Measurements from ENCODE around the gene NOM1. TPM values are rescaled to one million over a fixed set of nuclear protein-coding genes. Genes with fewer than 3 reads are reported as not detected.
A peak's percentile ranks its signal among the peaks of the same experiment; 100 is the strongest.

NOM1 gene
- total RNA-seq, 1 donor from 2014 or later: 13.0 TPM

DNA sequence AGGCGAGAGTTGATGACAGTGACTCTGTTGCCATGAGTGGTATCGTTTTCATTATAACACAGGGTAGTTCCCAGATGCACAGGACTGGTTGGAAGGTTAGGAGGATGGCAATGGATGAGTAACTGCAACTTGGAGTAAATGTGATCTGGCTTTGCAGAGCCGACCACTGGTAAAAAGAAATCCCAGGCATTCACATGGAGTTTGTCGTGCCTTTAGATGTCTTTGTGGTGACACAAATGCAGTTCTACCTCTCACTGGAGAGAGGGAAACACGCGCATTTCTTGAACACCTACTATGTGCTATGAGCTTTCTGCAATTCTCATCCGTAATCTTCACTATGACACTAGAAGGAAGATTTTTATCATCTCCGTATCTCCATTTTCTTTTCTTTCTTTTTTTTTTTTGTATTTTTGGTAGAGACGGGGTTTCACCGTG, 62.6 kb downstream of the NOM1 start:
- DNase-seq (ENCODE audit: low spot score): no peak
- intact Hi-C loops (cut with DNase I): no loop called here

DNA sequence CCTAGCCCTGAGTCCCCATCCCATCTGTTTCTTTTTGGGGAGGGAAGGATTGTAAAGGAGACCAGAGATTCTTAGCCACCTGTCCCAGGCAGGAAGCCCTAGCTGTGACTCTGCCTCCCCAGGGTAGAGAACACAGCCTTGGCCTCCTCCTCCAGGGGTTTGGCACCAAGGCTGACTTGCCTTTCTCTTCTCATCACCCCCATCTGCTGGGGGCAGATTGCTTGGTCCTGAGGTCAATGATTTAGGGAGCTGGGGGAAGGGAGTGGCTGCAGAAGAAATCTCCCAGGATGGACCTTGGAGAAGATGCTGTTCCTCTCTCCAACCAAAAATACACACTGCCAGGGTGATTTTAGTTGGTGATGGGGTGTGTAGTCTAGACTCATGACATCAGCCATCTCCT, 63.6 kb downstream of the NOM1 start:
- DNase-seq (ENCODE audit: low spot score): no peak
- intact Hi-C loops (cut with DNase I): no loop called here

DNA sequence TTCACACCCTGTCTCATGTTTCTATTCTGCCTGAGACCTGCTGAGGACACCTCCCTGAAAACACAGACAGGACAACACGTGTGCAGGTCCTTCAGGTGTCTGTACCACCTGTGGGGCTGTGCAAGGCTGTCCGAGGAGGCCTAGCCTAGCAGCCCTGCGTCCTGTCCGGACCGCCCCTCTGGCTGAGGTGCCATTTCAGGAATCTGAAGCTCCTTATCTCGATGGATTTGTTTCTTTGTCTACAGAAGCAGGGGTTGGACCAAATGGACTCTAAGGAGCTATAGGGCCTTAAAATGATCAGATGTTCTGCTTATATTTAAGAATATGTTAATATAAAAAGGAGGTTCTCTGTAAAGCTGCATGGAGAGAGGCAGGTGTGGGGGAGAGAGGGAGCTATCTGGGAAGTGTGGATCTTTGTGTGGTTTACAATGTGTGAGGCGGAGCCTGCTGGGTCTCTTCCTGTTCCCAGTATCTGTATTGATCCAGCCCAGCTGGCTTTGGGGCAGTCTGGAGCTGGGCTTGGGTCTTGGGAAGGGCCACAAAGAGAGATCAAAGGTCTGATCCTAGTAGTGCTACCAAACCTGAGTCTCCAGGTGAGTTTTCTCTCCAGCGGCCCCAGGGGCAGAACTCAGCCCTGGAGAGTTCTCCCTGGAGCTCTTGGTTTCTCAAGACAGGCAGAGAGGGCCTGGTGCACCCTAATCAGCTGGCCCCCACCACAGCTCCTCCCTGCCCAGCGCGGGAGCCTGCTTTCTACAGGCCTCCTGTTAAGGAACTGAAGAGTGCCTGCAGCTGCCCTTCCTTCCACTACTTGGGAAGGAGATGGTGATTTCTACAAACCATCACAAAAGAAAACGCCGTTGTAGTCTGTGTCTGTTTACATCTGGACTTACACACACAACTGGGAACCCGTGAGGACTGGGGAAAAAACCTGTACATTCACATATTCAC, 64.4 kb downstream of the NOM1 start:
- intact Hi-C loops (cut with DNase I): no loop called here

DNA sequence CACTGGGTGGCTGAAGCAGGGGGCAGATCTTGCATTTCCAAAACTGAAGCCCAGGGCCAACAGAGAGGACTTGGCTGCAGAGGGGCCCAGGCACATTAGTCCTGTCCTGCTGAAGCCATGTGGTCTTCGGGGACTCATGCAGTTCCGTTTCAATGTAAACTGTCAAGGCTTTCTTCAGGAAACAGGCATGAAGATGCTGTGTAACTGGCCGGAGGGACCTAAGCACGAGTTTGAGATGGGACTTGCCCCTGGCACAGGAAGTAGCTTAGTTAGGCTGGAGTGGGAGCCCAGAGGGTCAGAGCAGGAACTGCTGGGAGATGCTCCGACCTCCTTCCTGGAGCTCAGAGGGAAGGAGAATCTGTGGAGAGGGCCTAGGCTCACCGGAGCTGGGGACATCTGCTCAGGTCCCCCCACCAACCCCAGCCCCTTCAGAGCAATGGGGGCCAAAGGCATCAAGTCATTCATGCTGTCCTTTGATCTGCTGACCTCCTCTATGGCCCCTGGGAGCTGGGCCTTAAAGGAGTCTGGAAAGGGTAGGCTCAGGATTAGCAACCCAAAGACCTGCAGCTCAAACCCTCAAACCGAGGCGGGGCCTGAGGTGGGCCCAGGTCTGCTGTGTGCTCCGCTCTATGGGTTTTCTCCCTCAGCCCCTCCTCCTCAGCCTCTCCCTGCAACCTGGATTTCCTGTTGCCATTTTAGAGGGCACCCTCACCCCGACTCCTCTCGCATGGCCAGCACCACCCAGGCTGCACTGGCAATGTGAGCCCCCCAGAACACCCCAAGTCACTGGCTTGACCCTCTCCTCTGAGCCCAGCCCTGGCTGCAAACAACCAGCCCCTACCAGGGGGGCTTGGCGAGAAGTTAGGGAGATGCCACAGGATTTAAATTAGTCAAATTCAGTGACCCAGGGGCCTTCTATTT, 65.4 kb downstream of the NOM1 start:
- no peak for DNase-seq (ENCODE audit: low spot score)
- intact Hi-C loops (cut with DNase I): no loop called here

More for the DNA sequence above, 64.4 kb downstream of the NOM1 start:
- no peak for DNase-seq (ENCODE audit: low spot score)

DNA sequence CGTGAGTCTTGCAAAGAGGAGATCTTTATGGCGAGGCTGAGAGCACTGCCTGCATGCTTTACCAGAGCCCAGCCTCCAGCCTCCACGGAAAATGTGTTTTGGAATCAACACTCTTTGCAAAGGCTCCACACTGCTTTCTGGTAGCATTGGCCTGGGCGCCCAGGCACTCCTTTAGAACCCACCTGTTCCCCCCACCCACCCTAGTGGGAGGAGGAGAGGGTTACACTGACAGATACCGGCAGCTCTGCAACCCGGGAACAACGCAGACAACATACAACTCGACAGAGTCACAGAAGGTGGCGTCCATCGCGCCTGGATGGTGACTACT, 66.5 kb downstream of the NOM1 start:
- no peak for DNase-seq (ENCODE audit: low spot score)
- intact Hi-C loops (cut with DNase I): no loop called here

DNA sequence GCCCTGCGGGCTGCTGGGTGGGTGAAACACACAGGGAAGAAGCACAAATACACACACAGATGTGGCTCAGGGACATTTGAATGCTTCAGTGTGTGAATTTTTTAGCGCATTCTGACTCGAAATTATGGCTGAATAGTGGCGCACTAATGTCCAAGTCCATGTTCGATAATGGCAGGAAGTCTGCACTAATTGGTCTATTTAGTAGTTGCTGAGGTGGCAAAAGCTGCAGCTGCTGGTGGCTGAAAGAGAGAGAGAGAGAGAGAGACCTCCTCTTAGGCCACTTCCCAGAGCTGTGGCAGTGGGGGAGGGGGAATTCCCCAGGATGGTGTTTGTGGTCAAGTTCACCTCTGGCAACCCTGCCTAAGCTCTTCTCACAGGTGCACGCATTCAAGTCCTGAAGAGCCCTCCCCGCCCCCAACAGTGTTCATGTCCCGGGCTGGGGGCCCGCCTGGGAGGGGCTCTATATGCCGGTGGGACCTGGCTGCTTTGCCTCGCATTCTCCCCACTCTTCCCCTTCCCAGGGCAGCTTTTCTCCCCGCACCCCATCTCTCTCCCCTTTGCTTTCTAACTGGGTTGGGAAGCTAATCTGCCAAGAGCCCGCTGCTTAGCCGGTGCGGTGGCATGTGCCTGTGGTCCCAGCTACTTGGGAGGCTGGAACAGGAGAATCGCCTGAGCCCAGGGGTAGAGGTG, 67.0 kb downstream of the NOM1 start:
- intact Hi-C loops (cut with DNase I): no loop called here
- DNase-seq (ENCODE audit: low spot score): no peak

DNA sequence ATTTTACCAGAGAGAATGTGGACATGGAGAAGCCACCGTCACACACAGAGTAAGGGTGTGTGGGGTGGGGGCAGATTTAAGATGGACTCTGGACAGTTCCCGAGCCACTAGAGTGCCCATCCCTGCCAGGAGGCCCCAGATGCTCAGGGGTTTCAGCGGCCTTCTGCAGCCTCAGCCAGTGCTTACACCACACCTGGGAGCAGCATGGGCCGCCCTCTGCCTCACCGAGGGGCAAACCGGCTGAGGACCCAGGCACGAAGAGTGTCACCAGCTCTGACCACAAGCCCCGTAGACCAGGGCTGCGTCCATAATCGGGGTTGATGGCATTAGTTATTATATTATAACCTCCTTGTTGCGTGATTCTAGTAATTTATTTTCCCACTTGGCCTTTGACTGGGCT, 67.6 kb downstream of the NOM1 start:
- DNase-seq (ENCODE audit: low spot score): no peak
- intact Hi-C loops (cut with DNase I): no loop called here

DNA sequence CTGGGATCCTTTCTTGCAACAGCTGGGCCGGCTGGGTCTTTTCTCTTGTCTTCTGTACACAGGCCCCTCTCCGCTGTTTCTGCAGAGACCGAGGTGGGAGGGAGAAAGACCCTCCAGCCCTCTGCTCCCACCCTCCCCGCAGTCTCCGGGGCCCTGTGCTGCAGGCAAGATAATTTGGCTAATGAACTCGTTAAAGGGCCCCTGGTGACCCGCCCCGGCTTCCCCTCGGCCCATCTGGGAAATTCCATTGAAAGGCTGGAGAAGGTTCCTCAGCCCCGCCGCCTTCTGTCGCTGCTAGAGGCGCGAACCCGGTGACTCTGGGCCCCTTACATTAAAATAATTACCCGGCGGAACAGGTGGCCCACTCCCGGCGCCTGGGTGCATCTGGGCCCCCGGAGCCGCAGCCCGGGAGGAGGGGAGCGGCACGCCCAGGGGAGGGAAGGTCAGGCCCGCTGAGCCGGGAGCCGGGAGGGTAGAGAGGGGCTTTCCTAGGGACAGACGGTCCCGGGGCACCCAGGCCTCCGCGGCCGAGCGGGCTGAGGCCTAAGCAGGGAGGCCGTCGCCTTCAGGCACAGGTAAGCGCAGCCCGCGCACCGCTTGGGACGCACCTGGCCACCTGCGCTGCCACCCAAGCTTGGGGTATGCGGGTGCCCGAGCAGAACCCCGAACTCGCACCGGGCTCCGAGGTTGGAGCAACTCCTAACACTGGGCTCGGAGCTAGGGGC, 68.3 kb downstream of the NOM1 start:
- DNase-seq (ENCODE audit: low spot score): peak; percentile 39
- intact Hi-C loops (cut with DNase I): no loop called here

DNA sequence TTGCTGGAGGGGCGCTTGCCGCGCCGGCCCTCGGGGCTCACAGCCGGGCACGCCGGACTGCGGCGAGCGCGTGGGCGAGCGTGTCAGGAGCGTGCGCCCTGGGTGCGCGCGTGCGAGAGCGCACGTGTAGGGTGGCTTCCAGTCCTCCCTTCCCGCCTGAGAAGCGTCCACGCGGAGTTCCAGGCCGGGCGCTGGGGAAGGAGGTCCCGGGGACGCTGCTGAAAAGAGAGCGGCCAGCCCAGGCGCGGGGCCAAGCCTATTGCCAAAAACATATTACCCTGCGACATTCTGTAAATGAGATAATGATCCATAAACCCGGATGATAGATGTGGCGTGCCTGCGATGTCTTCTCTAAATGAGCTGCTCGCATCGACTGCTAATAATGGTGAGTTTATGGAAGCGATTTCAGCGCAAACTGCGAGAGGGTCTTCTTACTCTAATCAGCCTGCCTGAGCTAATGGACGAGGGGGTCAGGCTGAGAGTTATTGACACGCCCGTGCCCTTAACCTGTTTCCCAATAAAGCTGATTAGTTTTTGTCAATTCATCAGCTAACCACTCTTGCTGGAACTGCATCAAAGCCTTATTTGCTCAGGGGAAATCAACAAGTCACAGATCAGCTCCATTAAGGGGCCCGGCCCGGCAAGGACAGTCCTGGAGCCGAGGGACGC, 69.0 kb downstream of the NOM1 start:
- DNase-seq (ENCODE audit: low spot score): no peak
- intact Hi-C loops (cut with DNase I): no loop called here

DNA sequence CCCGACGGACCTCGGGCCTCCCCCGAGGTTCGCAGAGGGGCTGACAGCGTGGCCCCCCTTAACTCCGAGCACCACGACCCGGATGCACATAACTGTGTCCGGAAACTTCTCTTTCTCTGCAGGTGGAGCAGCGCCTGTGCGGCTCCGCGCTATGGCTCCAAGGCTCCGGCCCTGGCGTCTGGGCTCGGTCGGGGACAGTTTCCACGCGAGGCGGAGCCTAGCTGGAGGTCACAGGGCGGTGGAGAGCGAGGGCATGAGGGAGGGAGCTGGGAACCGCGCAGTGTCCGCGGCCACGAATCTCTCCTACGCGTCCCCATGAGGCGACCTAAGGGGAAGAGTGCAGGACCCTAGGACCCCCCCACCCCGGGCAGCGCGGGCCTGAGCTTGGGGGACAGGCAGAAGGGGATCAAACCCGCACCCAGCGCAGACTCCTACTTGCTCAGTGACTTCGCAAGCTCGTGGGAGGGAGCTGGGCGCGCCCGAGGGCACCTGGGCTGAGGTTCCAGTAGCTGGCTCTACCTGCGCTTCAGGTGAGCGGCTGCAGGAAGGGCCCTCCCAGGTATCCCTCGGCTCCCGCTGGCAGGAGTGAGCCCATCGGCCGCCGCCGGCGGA, 69.6 kb downstream of the NOM1 start:
- DNase-seq (ENCODE audit: low spot score): peak; percentile 65

DNA sequence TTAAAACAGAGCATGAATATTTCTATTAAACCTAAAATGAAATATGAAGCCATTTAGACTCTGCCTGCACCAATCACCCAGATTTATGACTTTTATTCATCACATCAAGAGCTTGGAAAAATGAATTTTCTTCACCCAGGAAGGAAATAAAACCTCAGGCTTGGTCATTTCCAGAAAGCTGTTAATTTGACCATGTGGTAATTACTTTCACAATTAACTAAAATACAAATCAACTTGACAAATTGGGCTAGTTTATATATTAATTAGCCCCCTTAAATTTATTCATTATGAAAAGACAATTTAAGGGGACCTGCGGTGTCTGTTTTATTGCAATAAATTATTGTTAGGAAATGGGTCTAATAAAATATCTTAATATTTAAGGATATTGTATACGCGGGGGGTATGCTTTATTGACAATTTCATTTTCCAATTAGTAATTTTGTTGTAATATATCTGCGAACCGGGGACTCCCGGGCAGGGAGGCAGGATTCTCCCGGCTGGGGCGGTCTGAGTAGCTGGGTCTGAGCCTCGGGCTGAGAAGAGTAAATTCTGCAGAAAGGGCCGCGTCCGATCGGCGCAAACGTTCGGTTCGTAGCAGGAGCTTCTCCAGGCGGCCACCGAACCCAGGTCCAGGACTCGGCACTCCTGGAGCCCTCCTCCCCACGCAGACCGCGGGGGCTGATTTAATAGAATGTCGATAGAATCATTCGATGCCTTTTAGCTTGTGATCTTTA, 70.4 kb downstream of the NOM1 start:
- intact Hi-C loops (cut with DNase I): no loop called here
- DNase-seq (ENCODE audit: low spot score): no peak

More for the DNA sequence above, 69.6 kb downstream of the NOM1 start:
- intact Hi-C loops (cut with DNase I): no loop called here

DNA sequence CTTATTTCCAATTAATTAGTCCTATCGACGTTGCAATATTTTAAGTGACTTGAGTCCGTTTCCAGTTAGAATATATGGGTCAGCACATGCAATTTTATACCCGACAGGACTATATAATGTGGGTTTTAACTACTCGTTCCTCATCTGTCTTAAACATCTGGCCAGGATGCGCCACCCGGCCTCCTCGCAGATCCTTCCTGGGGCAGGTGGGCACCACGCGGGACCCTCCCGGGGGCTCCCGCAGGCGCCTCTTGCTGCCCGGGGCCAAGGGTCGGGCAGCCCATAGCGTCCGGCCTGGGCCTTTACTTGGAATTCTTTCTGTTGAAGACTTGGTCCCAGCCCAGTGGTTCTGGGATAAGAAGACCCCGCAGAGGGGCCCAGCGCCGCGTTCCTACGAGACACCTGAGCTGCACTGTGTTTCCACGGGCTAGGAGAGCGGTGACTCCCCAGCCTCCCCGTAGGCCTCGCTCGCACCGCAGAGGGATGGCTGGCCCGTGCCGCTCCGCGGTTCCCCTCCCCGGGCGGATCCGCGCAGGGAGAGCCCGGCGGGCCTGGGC, 71.1 kb downstream of the NOM1 start:
- DNase-seq (ENCODE audit: low spot score): peak; percentile 33
- intact Hi-C loops (cut with DNase I): no loop called here

DNA sequence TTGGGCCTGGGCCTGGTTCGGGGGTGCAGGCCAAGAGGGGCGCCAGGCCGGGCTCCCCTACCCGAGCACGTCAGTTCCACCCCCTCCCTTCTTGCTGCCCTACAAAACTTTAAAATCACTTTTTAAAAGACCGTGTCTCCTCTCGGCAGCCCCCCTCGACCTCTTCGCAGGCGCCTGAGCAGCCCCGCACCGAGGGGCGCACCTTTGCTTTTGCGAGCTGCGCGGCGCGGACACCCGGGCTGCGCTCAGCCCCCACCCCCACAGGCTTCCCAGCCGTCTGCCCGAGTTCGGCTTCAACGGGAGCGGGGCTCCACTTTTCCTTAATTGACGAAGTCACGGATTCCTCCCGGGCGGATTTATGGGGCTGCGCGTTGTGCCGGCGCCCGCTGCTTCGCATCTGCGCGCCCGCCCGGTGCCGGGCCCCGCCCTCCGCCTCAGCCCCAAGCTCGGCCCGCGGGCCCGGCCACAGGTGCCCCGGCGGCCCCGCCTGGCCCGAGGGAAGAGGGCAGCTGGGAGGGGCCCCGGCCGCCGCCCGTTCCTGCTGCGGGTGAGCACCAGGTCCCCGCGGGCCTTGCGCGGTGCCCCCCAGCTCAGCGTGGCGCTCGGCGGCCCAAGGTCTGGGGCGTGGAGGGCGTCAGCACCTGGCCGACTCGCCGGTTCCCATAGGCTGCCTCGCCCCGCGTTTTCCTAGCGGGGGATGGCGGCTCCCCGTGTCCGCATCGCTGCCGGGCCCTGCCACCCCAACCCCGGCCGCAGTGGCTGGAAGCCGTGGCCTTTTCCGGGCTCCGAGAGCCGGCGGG, 71.8 kb downstream of the NOM1 start:
- intact Hi-C loops (cut with DNase I): no loop called here
- peak; percentile 63 for DNase-seq (ENCODE audit: low spot score)

DNA sequence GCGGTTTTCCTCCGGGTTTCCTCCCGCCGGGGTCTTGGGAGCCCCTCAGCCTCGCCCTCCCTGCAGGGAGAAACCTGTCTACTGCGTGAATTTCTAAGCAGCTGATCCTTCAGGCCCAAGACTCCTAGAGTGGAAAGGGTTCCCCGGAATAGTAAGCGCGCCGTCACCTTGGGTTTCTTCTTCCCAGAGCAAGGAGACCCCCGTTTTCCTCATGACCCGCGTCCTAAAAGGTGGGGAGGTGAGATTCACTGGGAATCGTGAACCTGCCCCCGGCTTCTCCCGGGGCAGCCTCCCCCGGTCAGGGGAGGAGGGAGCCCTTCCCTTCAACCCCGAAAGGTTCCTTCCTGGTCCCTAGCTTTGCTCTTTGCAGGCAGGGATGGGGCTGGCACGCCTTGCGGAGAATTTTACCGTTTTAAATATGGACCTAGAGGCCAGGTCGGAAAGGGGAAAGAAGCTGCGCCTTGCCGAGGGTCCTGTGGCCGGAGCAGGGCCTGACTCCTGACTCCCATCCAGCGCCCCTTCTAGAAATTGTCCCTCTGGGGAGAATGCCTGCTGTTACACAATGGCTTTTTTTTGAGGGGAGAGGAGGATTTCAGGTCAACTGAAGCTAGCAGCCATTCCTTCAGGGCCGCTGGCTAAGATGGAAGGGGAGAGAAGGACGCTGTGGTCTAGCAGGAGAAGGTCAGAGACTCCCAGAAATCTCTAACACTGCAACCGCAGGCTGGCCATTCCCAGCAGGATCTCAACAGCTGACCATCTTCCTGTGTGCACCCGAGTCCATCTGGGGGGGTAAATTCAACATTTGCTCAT, 72.6 kb downstream of the NOM1 start:
- DNase-seq (ENCODE audit: low spot score): no peak

More for the DNA sequence above, 72.6 kb downstream of the NOM1 start:
- intact Hi-C loops (cut with DNase I): no loop called here
